ENCODE measurements around the gene IFI16.

- TF ChIP-seq SUZ12 (IDR thresholded peaks at IDR 0.05; ENCODE audit: extremely low read depth, insufficient read depth, insufficient read length) (no peak), YY1 (IDR thresholded peaks at IDR 0.05; ENCODE audit: insufficient read depth, insufficient read length) (no peak)
Measured at GRCh38 chr1:159084152-159084551, 74.4 kb downstream of the IFI16 start.

All from NT2/D1 (cell line).